ENCODE results near the gene AUTS2.

GRCh38 chr7:70775570-70776156 is 1177.4 kb downstream of the AUTS2 start:
- TF ChIP-seq POLR2A (IDR thresholded peaks at IDR 0.05): no peak
- peak in 3 of 4 donors; percentile 5 to 41 (median 11) for TF ChIP-seq CTCF (IDR thresholded peaks at IDR 0.05)
